HepG2 (cell line): ENCODE results near the gene CASKIN1.

Experiments used
- CBFB ChIP-seq: sonication (generic); formaldehyde crosslinking; IDR thresholded peaks from 2 replicates; pipeline ENCODE4 v1.4.0; 2020; ENCODE audit warnings: missing genetic modification reagents
- EZH2 ChIP-seq: conservative IDR thresholded peaks from 2 replicates; pipeline ENCODE4 v1.6.1; 2012; ENCODE audit warnings: mild to moderate bottlenecking, low read depth, low read length, moderate library complexity
- KDM1A ChIP-seq: IDR thresholded peaks from 2 replicates; pipeline ENCODE4 v1.6.1; 2016; ENCODE audit warnings: missing compliant biosample characterization
- NFIC ChIP-seq: IDR thresholded peaks from 2 replicates; pipeline ENCODE4 v1.6.1; 2012; ENCODE audit warnings: mild to moderate bottlenecking, low read length, inconsistent platforms
- REPIN1 ChIP-seq: sonication (generic); formaldehyde crosslinking; IDR thresholded peaks from 2 replicates; pipeline ENCODE4 v1.8.0; 2022; ENCODE audit warnings: missing genetic modification reagents, low read depth, mild to moderate bottlenecking, borderline replicate concordance
- SMAD1 ChIP-seq: sonication (generic); formaldehyde crosslinking; IDR thresholded peaks from 2 replicates; pipeline ENCODE4 v1.4.0; 2020; ENCODE audit warnings: missing genetic modification reagents, low read depth, mild to moderate bottlenecking, borderline replicate concordance
- SMAD3 ChIP-seq: sonication (generic); formaldehyde crosslinking; IDR thresholded peaks from 2 replicates; pipeline ENCODE4 v1.4.0; 2020; ENCODE audit warnings: missing genetic modification reagents
- TBP ChIP-seq: sonication (generic); formaldehyde crosslinking; IDR thresholded peaks from 2 replicates; pipeline ENCODE4 v1.5.0; 2020; ENCODE audit warnings: missing genetic modification reagents
- TP53 ChIP-seq: sonication (generic); formaldehyde crosslinking; conservative IDR thresholded peaks from 2 replicates; pipeline ENCODE4 v1.4.0; 2020; ENCODE audit warnings: missing genetic modification reagents
- XRCC5 ChIP-seq: fragments of 200-400 bp; formaldehyde crosslinking; optimal IDR thresholded peaks from 2 replicates; pipeline ENCODE3; 2017; ENCODE audit warnings: mild to moderate bottlenecking, low read length
- ZNF382 ChIP-seq: sonication (generic); formaldehyde crosslinking; IDR thresholded peaks from 2 replicates; pipeline ENCODE4 v1.5.0; 2020; ENCODE audit warnings: missing genetic modification reagents, mild to moderate bottlenecking, borderline replicate concordance
- ZNF878 ChIP-seq: sonication (generic); formaldehyde crosslinking; IDR thresholded peaks from 2 replicates; pipeline ENCODE4 v1.8.1; 2023; ENCODE audit warnings: mild to moderate bottlenecking, missing genetic modification reagents, moderate library complexity
- ZZZ3 ChIP-seq: sonication (generic); formaldehyde crosslinking; IDR thresholded peaks from 2 replicates; pipeline ENCODE4 v1.4.0; 2020; ENCODE audit warnings: missing genetic modification reagents, mild to moderate bottlenecking, borderline replicate concordance

DNA sequence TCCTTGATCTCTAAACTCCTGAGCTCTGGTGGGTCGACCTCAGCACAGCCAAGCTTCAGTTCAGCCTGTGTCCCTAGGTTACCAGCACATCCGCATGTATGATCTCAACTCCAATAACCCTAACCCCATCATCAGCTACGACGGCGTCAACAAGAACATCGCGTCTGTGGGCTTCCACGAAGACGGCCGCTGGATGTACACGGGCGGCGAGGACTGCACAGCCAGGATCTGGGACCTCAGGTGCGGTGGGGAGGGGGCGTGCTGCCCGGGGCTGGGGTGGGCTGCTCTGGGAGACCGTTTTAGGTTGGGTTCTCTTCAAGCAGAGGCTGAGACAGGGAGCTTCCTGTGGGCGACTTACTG lies 10.0 kb upstream of the CASKIN1 start:
- TF ChIP-seq SMAD1: no peak
- no peak for TF ChIP-seq KDM1A (CRISPR knock-in tag)
- TF ChIP-seq TP53: no peak
- TF ChIP-seq CBFB (CRISPR knock-in tag): no peak
- TF ChIP-seq EZH2: no peak
- no peak for TF ChIP-seq ZNF382 (CRISPR knock-in tag)
- TF ChIP-seq ZZZ3 (CRISPR knock-in tag): no peak
- TF ChIP-seq NFIC: no peak
- TF ChIP-seq REPIN1 (CRISPR knock-in tag): no peak
- TF ChIP-seq XRCC5: no peak
- TF ChIP-seq ZNF878: no peak
- no peak for TF ChIP-seq TBP
- TF ChIP-seq SMAD3 (CRISPR knock-in tag): no peak
